Measurements from ENCODE around the gene GTPBP6. TPM values are rescaled to one million over a fixed set of nuclear protein-coding genes. Genes with fewer than 3 reads are reported as not detected.
"Not testable (repeated sequence)": the region's sequence is repeated elsewhere in the genome, so short reads cannot be mapped to it uniquely, and the experiment has no call there.

Gene GTPBP6
- total RNA-seq, 1 experiment from 2014 or later, result 41.6 TPM

- BruUV-seq (replicated peaks); H2AFZ ChIP-seq (ENCODE audit: low read depth, low read length, poor library complexity, severe bottlenecking); ATAC-seq; H3K9ac ChIP-seq (ENCODE audit: low read length); H4K20me1 ChIP-seq (ENCODE audit: insufficient read depth); H3K79me2 ChIP-seq (ENCODE audit: insufficient read depth, low read length); RAD21 ChIA-PET (ENCODE audit: low non-redundant PET in 1 of 2, low total read pairs in 2 of 2, uncharacterized antibody in 2 of 2, unreplicated experiment in 2 of 2); H3K36me3 ChIP-seq (ENCODE audit: control insufficient read depth in 1 of 2, insufficient read depth in 2 of 2, low read length in 2 of 2); H3K9me3 ChIP-seq (ENCODE audit: control insufficient read depth in 1 of 2, insufficient read depth in 1 of 2, low read depth in 1 of 2, low read length in 2 of 2); intact Hi-C loops (cut with micrococcal nuclease); H3K27ac ChIP-seq (ENCODE audit: low read depth, low read length); H3K4me2 ChIP-seq (ENCODE audit: low read length); POLR2A ChIA-PET; H3K27me3 ChIP-seq (ENCODE audit: insufficient read depth, low read length); DNase-seq (ENCODE audit: low read depth, low spot score); H3K4me3 ChIP-seq (replicated peaks in 1 of 2; ENCODE audit: low read depth in 1 of 2, low read length in 2 of 2); CTCF ChIA-PET; H3K9me2 ChIP-seq (ENCODE audit: insufficient read depth); H3K4me1 ChIP-seq (ENCODE audit: control insufficient read depth in 1 of 2, insufficient read depth in 2 of 2, low read length in 2 of 2): not testable (repeated sequence)
Observed at GRCh38 chrX:305781-306613, 12.6 kb downstream of the GTPBP6 start.

- TF ChIP-seq EZH2 (IDR thresholded peaks at IDR 0.05) (no peak), ZFX (IDR thresholded peaks at IDR 0.05) (no peak), ZNF274 (IDR thresholded peaks at IDR 0.05; ENCODE audit: low read depth, low read length) (no peak), JUND (IDR thresholded peaks at IDR 0.05) (no peak)
- Histone ChIP-seq H3K79me2 (ENCODE audit: insufficient read depth, low read length) (no peaks in the 10 kb centered on the region), H4K20me1 (ENCODE audit: insufficient read depth) (no peaks in the 10 kb centered on the region), H3K4me2 (ENCODE audit: low read length) (no peak overlapping the region), H3K9ac (ENCODE audit: low read length) (no peak overlapping the region), H3K36me3 (ENCODE audit: control insufficient read depth in 1 of 2, insufficient read depth in 2 of 2, low read length in 2 of 2) (peaks cover 0 to 7% of the 10 kb centered on the region in 2 experiments; a peak in 1 of 4 replicates), H3K9me3 (ENCODE audit: control insufficient read depth in 1 of 2, insufficient read depth in 1 of 2, low read depth in 1 of 2, low read length in 2 of 2) (no peaks in the 10 kb centered on the region), H2AFZ (ENCODE audit: low read depth, low read length, poor library complexity, severe bottlenecking) (no peak overlapping the region), H3K27me3 (ENCODE audit: insufficient read depth, low read length) (no peaks in the 10 kb centered on the region), H3K4me1 (ENCODE audit: control insufficient read depth in 1 of 2, insufficient read depth in 2 of 2, low read length in 2 of 2) (no peaks in the 10 kb centered on the region), H3K9me2 (ENCODE audit: insufficient read depth) (no peaks in the 10 kb centered on the region), H3K27ac (ENCODE audit: low read depth, low read length) (no peak overlapping the region), H3K4me3 (replicated peaks in 1 of 2; ENCODE audit: low read depth in 1 of 2, low read length in 2 of 2) (no peak overlapping the region)
- POLR2A ChIA-PET, result no interaction called here
- CTCF ChIA-PET, result no interaction called here
- intact Hi-C loops (cut with micrococcal nuclease), result no loop called here
- no TSS peak for BruUV-seq (replicated peaks)
- ATAC-seq (no peak), DNase-seq (ENCODE audit: low read depth, low spot score) (no peak)
- RAD21 ChIA-PET (ENCODE audit: low non-redundant PET in 1 of 2, low total read pairs in 2 of 2, uncharacterized antibody in 2 of 2, unreplicated experiment in 2 of 2), result no interaction called here
Observed at GRCh38 chrX:302975-303374, 15.6 kb downstream of the GTPBP6 start.

Measured in HCT116 (cell line).